Stimulated activated memory B cell treated with anti-CD40 and anti-IgM and Interleukin-4, amounts not matched to agents 10 μg/mL and 1 μg/mL and 100 μg/mL, for 72 hours (primary cell): ENCODE measurements around the gene CDKN2C.
"Not testable (repeated sequence)": the region's sequence is repeated elsewhere in the genome, so short reads cannot be mapped to it uniquely, and the experiment has no call there.

ENCODE experiments used
- ATAC-seq: fragments of 150-1000 bp; cut with Tn5 transposase; 2 replicates; pipeline ENCODE4 v1.10.0; 2021
- H3K27ac Mint-ChIP-seq: one replicate; pipeline ENCODE4 v1.8.0; 2022; ENCODE audit warnings: mild to moderate bottlenecking, mixed read lengths
- H3K27me3 Mint-ChIP-seq: one replicate; pipeline ENCODE4 v1.8.0; 2022; ENCODE audit warnings: mixed read lengths
- H3K36me3 Mint-ChIP-seq: one replicate; pipeline ENCODE4 v1.8.0; 2022; ENCODE audit warnings: mixed read lengths
- H3K4me1 Mint-ChIP-seq: one replicate; pipeline ENCODE4 v1.8.0; 2022; ENCODE audit warnings: mixed read lengths
- H3K4me3 Mint-ChIP-seq: one replicate; pipeline ENCODE4 v1.8.0; 2022; ENCODE audit warnings: mild to moderate bottlenecking, moderate library complexity, mixed read lengths
- H3K9me3 Mint-ChIP-seq: one replicate; pipeline ENCODE4 v1.8.0; 2022; ENCODE audit warnings: mixed read lengths

Gene CDKN2C

GRCh38 chr1:50950396-50950795 lies 19.6 kb upstream of the CDKN2C start:
- Mint-ChIP-seq H3K9me3 (no peaks in the 10 kb centered on the region), H3K27ac (no peak overlapping the region), H3K4me3 (no peak overlapping the region), H3K27me3 (no peaks in the 10 kb centered on the region), H3K36me3 (peaks cover 6% of the 10 kb centered on the region), H3K4me1 (peaks cover 42% of the 10 kb centered on the region)
- ATAC-seq: no peak

DNA sequence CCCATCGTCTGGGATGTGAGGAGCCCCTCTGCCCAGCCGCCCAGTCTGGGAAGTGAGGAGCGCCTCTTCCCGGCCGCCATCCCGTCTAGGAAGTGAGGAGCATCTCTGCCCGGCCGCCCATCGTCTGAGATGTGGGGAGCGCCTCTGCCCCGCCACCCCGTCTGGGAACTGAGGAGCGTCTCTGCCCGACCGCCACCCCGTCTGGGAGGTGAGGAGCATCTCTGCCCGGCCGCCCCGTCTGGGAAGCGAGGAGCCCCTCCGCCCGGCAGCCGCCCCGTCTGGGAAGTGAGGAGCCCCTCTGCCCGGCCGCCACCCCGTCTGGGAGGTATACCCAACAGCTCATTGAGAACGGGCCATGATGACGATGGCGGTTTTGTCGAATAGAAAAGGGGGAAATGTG lies 17.5 kb upstream of the CDKN2C start:
- not testable (repeated sequence) for H3K36me3 Mint-ChIP-seq, ATAC-seq, H3K4me3 Mint-ChIP-seq, H3K27ac Mint-ChIP-seq, H3K9me3 Mint-ChIP-seq, H3K27me3 Mint-ChIP-seq
- peaks cover 37% of the 10 kb centered on the region for H3K4me1 Mint-ChIP-seq

DNA sequence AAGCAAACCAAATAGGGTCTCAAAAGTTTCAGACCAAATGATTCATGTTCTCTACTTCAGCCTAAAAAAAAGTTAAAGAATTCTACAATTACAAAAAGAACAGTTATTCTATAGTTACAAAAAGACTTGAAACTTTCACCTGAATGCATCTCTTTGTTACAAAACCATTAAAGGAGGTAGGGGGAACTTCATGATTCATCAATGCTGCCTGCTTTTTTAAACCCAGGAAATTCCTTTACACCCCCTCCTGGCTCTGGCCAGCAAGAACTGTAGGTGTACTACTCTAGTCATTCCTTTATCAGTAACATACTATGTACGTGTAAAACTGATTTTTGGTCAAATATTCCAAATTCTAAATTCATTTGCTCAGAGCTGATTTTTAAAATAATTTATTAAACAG lies 14.9 kb upstream of the CDKN2C start:
- no peak overlapping the region for H3K27ac Mint-ChIP-seq
- no peak for ATAC-seq
- peaks cover 25% of the 10 kb centered on the region for H3K4me1 Mint-ChIP-seq
- no peak overlapping the region for H3K4me3 Mint-ChIP-seq
- no peaks in the 10 kb centered on the region for H3K9me3 Mint-ChIP-seq
- no peaks in the 10 kb centered on the region for H3K27me3 Mint-ChIP-seq
- peaks cover 6% of the 10 kb centered on the region for H3K36me3 Mint-ChIP-seq

GRCh38 chr1:50959303-50959912 lies 10.6 kb upstream of the CDKN2C start:
- peak; percentile 32 for ATAC-seq
- no peaks in the 10 kb centered on the region for H3K27me3 Mint-ChIP-seq
- peak overlapping the region; percentile 81 for H3K4me3 Mint-ChIP-seq
- peak overlapping the region; percentile 31 for H3K27ac Mint-ChIP-seq
- peaks cover 24% of the 10 kb centered on the region for H3K4me1 Mint-ChIP-seq
- no peaks in the 10 kb centered on the region for H3K9me3 Mint-ChIP-seq
- H3K36me3 Mint-ChIP-seq: no peaks in the 10 kb centered on the region

DNA sequence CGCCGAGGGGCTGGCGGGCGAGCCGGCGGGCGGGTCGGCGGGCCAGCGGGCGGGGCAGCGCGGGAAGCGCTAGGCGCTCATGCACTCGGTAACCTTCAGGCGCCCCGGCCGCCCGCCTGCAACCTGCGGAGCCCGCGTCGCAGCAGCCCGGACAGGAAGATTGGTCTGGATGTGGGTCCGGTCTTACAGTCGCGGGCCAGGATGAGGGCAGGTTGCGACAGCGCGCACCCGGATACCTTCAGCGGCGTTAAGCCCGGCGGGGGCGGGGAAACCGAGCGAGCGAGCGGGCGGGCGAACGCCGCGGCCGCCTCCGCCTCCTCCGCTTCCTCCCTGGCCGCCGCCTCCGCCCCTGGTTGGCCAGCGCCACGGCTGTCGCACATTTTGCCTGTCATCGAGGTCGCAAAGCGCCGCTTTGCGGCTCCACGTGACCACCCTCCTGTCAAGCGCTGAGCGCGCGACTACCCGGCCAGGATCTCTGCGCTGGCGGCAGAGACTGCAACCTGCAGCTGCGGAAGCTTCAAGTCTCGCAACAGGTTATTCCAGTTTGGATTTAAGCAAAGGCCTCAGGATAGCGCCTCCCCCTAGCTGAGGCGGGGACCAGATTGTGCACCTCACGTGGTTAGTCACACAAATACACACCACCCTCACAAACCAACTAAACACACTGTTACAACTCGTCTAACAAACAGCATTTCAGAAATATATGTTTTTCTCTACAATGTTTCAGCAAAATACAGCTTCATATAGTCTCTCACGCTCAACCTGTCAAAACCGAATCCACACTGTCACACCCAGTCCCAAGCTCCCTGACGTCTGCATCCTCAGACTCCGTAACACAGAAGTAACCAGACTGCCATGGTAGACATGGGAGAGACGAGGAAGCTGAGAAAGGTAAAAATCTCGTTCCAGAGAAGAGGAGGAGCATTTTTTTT lies 9.9 kb upstream of the CDKN2C start, which contains the start of gene FAF1:
Gene FAF1, minus strand, starts transcription at position 355 of the 932 bp plus-strand sequence. CDS start 456 bp downstream, outside the sequence.
- Mint-ChIP-seq H3K27ac (peak within 1 kb of the TSS; percentile 31), H3K36me3 (no peaks in the 10 kb centered on the region), H3K27me3 (no peaks in the 10 kb centered on the region), H3K9me3 (no peaks in the 10 kb centered on the region), H3K4me3 (peak within 1 kb of the TSS; percentile 81), H3K4me1 (peaks cover 24% of the 10 kb centered on the region)
- peak; percentile 97 for ATAC-seq

GRCh38 chr1:50964863-50965262 lies 5.2 kb upstream of the CDKN2C start:
- Mint-ChIP-seq H3K36me3 (no peaks in the 10 kb centered on the region), H3K27ac (no peak overlapping the region), H3K4me3 (no peak overlapping the region), H3K4me1 (peaks cover 26% of the 10 kb centered on the region), H3K9me3 (no peaks in the 10 kb centered on the region), H3K27me3 (peaks cover 5% of the 10 kb centered on the region)
- no peak for ATAC-seq

DNA sequence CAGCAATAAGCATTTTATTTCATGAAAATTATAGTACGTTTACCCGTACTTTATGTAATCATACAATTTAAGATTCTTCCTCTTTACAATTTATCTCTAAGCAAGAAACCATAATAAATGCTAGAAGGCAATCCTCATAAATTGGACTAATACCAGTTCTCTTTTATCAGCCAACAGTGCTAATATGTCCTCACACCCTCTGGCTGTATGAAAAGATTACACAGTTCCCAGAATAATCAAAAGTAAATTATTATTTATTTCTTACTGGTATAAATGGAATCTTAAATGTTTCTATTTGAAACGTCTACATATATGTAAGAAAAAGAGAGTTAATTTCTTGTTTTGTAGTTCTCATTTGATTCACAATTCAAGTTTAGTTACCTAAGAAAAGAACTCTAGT lies 3.1 kb upstream of the CDKN2C start:
- H3K9me3 Mint-ChIP-seq: no peaks in the 10 kb centered on the region
- no peaks in the 10 kb centered on the region for H3K36me3 Mint-ChIP-seq
- no peak overlapping the region for H3K27ac Mint-ChIP-seq
- peaks cover 15% of the 10 kb centered on the region for H3K27me3 Mint-ChIP-seq
- ATAC-seq: no peak
- no peak overlapping the region for H3K4me3 Mint-ChIP-seq
- peaks cover 27% of the 10 kb centered on the region for H3K4me1 Mint-ChIP-seq

DNA sequence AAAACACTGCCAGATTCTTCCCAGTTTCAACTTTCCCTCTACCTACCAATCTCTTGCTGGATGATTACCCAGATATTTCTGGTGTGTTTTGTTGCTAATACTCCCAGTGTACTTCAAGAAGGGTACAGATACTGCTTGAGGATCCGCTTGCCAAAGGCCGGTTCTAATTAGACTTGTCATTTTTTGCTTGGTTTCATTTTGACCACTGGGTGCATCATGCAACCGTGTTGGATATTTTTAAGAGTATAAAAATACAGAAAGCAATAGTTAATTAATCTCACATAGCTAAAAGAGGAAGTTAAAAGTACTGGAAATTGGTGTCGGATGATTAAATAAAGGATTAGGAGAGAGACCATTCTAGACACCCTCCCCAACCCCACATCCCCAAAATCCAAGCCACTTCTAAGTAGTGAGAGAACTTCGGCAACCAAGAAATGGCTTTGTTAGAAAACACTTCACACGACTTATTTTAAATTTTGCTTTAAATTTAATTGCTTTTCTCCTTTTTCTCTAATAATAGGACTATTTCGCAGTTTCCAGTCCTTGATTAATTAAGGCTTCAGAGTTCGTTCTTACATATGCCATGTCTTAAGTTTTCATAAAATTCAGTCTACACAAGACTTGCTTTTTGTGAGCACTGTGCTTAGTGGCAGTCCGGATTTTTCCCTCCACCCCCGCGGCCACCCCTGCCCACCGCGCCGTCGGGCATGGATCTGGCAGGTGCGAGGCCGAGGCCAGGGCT lies 2.5 kb upstream of the CDKN2C start:
- no peaks in the 10 kb centered on the region for H3K36me3 Mint-ChIP-seq
- H3K9me3 Mint-ChIP-seq: no peaks in the 10 kb centered on the region
- H3K4me3 Mint-ChIP-seq: peak overlapping the region; percentile 93
- ATAC-seq: no peak
- peaks cover 27% of the 10 kb centered on the region for H3K4me1 Mint-ChIP-seq
- H3K27me3 Mint-ChIP-seq: peaks cover 15% of the 10 kb centered on the region
- H3K27ac Mint-ChIP-seq: peak overlapping the region; percentile 57

DNA sequence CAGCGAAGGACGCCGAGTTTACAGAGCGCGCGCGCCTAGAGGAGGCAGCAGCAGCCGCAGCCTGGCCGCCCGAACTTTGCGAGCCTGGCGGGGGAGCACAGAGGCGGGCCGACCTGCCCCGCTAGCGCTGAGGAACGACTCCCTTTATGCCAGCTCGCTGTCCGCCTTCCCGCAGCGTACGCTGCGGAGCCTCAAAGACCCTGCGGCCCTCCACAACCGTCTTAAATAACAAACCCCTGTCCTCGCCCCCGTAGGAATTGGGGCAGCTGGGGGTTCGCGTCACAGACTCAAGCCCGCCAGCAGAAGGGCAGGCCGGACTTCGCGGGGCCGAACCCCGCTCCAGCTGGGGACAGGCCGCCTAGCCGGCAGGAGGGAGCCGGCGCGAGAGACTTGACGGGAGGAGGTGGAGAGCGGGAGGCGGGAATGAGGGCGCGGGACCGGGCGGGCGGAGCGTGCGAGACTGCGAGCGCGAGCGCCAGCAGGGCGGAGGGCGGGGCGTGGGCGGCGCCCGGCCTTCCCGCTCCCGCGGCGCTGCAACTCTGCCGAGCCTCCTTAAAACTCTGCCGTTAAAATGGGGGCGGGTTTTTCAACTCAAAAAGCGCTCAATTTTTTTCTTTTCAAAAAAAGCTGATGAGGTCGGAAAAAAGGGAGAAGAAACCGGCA lies 1.8 kb upstream of the CDKN2C start:
- H3K27ac Mint-ChIP-seq: peak overlapping the region; percentile 57
- H3K36me3 Mint-ChIP-seq: no peaks in the 10 kb centered on the region
- H3K9me3 Mint-ChIP-seq: no peaks in the 10 kb centered on the region
- H3K27me3 Mint-ChIP-seq: peaks cover 17% of the 10 kb centered on the region
- H3K4me3 Mint-ChIP-seq: peak overlapping the region; percentile 93
- H3K4me1 Mint-ChIP-seq: peaks cover 27% of the 10 kb centered on the region
- peak; percentile 94 for ATAC-seq

DNA sequence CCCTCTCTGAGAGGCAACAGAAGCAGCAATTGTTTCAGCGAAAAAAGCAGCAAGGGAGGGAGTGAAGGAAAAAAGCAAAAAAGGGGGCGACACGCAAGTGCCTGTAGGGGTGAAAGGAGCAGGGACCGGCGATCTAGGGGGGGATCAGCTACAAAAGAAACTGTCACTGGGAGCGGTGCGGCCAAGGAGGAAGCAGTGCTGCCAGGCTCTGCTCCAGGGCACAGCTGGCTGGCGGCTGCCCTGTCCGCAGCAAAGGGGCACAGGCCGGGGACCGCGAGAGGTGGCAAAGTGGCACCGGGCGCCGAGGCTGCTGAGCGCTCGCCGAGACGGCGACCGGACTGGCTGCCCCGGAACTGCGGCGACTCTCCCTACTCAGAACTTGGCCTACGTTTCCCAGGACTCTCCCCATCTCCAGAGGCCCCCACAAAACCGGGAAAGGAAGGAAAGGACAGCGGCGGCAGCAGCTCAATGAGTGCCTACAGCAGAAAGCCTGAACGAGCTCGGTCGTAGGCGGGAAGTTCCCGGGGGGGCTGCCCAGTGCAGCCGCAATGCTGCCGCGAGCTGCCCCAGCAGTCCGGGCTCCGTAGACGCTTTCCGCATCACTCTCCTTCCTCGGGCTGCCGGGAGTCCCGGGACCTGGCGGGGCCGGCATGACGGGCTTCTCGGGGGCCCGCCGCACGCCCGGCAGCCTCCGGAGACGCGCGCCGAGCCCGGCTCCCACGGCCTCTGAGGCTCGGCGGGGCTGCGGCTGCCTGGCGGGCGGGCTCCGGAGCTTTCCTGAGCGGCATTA lies 1.0 kb upstream of the CDKN2C start:
- ATAC-seq: peak; percentile 62
- no peaks in the 10 kb centered on the region for H3K36me3 Mint-ChIP-seq
- H3K9me3 Mint-ChIP-seq: no peaks in the 10 kb centered on the region
- peaks cover 27% of the 10 kb centered on the region for H3K4me1 Mint-ChIP-seq
- H3K4me3 Mint-ChIP-seq: peak overlapping the region; percentile 93
- peaks cover 25% of the 10 kb centered on the region for H3K27me3 Mint-ChIP-seq
- peak overlapping the region; percentile 57 for H3K27ac Mint-ChIP-seq

- peaks cover 27% of the 10 kb centered on the region for H3K4me1 Mint-ChIP-seq
- H3K4me3 Mint-ChIP-seq: peak overlapping the region; percentile 93
- ATAC-seq: no peak
- no peaks in the 10 kb centered on the region for H3K9me3 Mint-ChIP-seq
- peaks cover 33% of the 10 kb centered on the region for H3K27me3 Mint-ChIP-seq
- no peaks in the 10 kb centered on the region for H3K36me3 Mint-ChIP-seq
- no peak overlapping the region for H3K27ac Mint-ChIP-seq
Measured at GRCh38 chr1:50970509-50970887, 453 bp downstream of the CDKN2C start.

DNA sequence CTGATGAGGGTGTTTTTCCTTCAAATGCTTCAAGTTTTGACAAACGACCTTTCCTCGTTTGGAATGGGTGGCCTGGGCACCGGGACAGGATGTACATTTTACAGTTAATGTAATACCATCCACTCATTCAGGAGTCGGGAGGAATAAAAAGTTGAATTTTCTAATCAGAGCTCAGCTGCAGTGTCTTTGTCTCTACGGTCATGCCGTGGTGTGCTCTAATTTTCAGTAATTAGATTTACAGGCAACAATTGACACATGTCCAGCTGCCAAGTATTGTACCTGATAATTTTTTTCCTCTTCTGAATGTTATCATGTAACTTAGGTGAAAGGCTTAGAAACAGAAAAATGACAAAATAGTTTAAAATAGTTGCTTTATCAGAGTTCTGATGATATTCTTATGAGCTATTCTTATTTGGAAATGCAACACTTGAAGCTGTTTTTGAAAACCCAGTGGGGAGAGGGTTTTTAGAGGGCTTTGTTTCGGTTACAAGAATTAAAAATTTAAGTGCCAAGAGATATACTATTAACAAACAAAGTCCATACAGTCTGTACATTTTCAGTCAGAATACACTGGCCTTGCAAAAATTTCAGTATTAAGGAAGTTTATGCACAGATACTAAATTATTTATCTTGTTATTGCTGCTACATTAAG lies 1.0 kb downstream of the CDKN2C start:
- Mint-ChIP-seq H3K4me1 (peaks cover 27% of the 10 kb centered on the region), H3K4me3 (no peak overlapping the region), H3K9me3 (no peaks in the 10 kb centered on the region), H3K27me3 (peaks cover 34% of the 10 kb centered on the region), H3K36me3 (no peaks in the 10 kb centered on the region), H3K27ac (no peak overlapping the region)
- no peak for ATAC-seq

DNA sequence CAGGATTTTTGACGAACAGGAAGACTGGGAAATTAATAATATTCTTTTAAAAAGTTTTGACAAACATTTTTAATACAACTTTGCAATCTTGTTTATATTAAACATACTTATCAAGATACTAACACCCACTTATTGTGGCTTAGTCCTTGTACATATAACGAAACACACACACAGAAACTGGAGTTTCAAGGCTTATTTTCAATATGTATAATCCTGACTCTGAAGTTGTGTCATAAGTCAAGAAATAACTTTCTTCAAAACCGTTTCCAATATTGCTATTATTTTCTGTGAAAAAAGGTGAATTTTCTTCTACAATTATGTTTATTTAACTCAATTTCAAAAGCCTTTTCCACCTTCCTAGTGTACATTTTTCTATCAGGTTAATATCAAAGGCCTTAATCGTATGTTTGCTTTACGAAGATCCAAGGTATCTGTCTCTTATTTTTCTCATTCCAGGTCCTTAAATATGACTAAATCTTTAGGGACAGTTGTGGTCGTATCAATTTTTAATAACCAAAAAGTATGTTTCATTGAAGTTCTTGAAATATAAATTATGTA lies 1.8 kb downstream of the CDKN2C start:
- no peak for ATAC-seq
- Mint-ChIP-seq H3K36me3 (no peaks in the 10 kb centered on the region), H3K4me3 (no peak overlapping the region), H3K27ac (no peak overlapping the region), H3K4me1 (peaks cover 33% of the 10 kb centered on the region), H3K9me3 (no peaks in the 10 kb centered on the region), H3K27me3 (peaks cover 42% of the 10 kb centered on the region)

DNA sequence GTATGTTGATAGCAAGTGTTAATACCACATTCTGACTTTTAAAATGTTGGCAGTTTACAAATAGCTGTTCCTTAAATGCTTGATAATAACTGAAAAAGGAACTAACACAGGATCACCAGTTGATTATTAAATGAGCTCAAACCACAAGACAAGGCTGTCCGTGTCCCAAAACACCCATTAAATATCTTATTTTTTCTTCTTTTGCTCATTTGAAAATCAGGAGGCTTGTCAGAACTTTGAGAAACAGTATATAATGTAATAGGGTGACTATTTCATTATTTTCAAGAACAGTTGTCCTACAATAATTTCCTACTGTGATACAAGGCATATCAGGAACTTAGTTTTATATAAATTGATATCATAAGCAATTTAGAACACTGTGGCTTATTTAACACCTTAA lies 2.7 kb downstream of the CDKN2C start:
- no peaks in the 10 kb centered on the region for H3K9me3 Mint-ChIP-seq
- H3K27me3 Mint-ChIP-seq: peaks cover 51% of the 10 kb centered on the region
- H3K4me1 Mint-ChIP-seq: peaks cover 36% of the 10 kb centered on the region
- H3K36me3 Mint-ChIP-seq: no peaks in the 10 kb centered on the region
- no peak overlapping the region for H3K27ac Mint-ChIP-seq
- no peak overlapping the region for H3K4me3 Mint-ChIP-seq
- no peak for ATAC-seq
